Omental fat pad (tissue), 4 donors: Measurements from ENCODE around the gene PYGO1. TPM values are rescaled to one million over a fixed set of nuclear protein-coding genes. Genes with fewer than 3 reads are reported as not detected.

Source experiments
- ATAC-seq: fragments of 150-250 bp; one replicate; pipeline ENCODE4 v1.9.1; 2016; ENCODE audit warnings: mild to moderate bottlenecking, moderate library complexity; ENCODE audit not compliant: low FRiP score
- DNase-seq: peaks from one replicate; pipeline ENCODE4 v3.0.0-alpha.2; 2019; ENCODE audit warnings: low spot score
- total RNA-seq, 4 donors: library from RNA; depleted of rRNA; stranded (reverse); fragments of >200 nt; gene quantifications; one replicate each; pipeline ENCODE4 v1.1.0, GENCODE V29; 2016
- TF ChIP-seq, protein P1 (sequence below), 3 donors: fragments of 450-650 bp; IDR thresholded peaks; one replicate each; pipeline ENCODE4 v1.5.1; 2016 to 2017; ENCODE audit warnings: antibody characterized with exemption in 3 of 3, mild to moderate bottlenecking in 3 of 3, moderate library complexity in 2 of 3

Gene PYGO1
- total RNA-seq, 4 donors from 2014 or later: 4.7 to 8.6 (median 6.9) TPM

DNA sequence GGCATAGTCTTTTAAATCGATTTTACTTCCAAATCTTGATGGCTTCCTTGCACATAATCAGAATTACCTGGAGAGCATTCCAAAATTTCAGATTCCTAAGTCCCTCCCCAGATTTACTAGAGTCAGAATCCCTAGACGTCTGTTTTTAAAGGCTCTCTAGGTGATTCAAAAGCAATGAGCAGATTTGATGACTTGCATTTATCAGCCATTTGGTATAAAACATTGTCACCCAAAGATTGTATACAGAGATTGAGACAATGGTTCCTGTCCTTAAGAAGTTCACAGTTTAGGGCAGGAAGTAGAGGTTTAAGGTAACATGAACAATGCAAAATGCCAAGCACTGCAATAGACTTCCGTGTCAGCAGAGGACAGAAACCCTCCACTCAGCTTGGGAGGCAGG lies 2.6 kb upstream of the PYGO1 start:
- TF ChIP-seq, protein P1, sequence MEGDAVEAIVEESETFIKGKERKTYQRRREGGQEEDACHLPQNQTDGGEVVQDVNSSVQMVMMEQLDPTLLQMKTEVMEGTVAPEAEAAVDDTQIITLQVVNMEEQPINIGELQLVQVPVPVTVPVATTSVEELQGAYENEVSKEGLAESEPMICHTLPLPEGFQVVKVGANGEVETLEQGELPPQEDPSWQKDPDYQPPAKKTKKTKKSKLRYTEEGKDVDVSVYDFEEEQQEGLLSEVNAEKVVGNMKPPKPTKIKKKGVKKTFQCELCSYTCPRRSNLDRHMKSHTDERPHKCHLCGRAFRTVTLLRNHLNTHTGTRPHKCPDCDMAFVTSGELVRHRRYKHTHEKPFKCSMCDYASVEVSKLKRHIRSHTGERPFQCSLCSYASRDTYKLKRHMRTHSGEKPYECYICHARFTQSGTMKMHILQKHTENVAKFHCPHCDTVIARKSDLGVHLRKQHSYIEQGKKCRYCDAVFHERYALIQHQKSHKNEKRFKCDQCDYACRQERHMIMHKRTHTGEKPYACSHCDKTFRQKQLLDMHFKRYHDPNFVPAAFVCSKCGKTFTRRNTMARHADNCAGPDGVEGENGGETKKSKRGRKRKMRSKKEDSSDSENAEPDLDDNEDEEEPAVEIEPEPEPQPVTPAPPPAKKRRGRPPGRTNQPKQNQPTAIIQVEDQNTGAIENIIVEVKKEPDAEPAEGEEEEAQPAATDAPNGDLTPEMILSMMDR (IDR thresholded peaks at IDR 0.05): no peak
- DNase-seq (no peak), ATAC-seq (no peak)

DNA sequence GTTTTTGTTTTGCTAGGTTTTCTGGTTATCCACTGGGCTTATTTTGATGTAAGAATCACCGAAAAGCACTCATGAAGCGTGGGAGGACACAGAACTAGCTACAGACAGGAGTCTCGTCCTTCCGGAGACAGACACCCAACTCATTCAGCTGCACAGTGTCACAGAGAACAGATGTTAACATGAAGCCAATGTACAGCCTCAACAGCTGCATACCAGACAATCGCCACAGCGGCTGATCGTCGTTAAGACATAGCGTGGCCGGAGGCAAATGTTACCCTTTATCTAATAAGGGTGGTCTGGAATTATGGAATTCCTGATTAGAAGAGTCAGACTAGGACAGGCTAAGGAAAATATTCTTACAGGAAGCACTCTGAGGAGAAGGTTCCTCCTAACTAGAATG lies 1.1 kb upstream of the PYGO1 start:
- TF ChIP-seq, protein P1 (IDR thresholded peaks at IDR 0.05): no peak
- ATAC-seq (no peak), DNase-seq (no peak)

DNA sequence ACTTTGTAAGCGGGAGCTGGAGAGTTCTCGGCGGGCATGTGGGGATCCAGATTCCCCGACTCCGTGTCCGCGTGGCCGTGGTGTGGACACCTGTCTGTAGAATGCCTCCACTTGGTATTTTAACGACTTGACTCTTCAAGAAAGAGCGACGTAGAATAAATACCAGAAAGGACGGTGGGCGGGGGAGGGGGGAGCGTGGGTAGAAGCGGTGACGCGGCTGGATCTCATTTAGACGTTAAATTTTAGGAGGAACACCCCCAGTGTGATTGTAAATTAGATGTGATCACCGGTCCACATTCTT lies 620 bp upstream of the PYGO1 start:
- no peak for ATAC-seq
- no peak for DNase-seq

DNA sequence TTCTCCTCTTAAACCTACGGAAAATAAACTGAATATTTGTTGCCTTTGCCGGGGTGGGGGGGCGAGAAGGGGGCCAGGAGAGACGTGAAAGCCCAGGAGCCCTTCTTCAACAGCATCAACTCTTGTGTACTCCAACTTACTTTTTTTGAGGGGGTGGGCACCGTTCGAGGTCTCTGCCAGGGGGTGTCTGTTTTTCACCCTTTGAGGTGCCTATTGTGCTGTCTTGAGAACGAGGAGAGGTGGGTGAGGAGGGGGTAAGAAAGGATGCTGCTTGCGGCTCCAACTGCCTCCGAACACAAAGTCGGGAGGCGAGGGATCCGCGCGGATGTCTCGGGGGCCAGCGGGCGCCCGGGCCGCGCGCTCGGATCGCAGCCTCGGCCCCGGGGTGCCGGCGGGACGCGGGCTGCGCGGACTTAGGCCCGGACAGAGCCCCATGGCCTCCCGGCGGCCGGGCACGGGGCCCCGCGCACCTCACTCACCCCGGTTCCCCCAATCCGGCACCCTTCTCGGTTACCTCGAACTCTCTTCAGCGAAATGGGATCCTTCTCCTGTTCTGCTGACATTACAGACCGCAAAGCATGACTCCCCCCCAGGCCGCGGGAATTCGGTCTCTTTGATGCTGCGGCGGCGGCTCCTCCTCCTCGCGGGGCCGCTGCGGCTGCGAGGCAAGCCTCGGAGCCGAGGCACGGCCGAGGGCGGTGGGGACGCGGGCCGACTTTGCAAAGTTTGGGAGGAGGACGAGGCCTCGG lies 650 bp downstream of the PYGO1 start:
- DNase-seq (no peak), ATAC-seq (peak; percentile 38)
- TF ChIP-seq, protein P1 (IDR thresholded peaks at IDR 0.05): no peak

More for the DNA sequence above, 620 bp upstream of the PYGO1 start:
- TF ChIP-seq, protein P1 (IDR thresholded peaks at IDR 0.05): no peak

DNA sequence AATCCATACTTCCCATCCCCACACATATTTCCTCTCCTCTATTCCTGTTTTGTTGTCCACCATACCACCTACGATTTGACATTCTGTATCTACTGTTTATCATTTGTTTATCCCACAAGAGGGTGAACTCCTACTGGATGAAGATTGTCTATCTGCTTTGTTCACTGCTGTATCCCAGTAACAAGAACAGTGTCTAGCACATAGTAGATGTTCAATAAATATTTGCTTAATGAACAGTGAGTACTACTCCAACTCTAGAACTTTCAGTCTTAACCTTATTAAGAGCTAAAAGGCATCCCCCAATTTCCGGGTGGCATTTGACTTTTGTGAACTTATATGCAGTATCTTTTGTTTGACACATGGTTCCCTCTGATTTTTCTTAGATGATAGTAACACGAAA lies 1.3 kb downstream of the PYGO1 start:
- no peak for ATAC-seq
- TF ChIP-seq, protein P1 (IDR thresholded peaks at IDR 0.05): no peak
- no peak for DNase-seq

DNA sequence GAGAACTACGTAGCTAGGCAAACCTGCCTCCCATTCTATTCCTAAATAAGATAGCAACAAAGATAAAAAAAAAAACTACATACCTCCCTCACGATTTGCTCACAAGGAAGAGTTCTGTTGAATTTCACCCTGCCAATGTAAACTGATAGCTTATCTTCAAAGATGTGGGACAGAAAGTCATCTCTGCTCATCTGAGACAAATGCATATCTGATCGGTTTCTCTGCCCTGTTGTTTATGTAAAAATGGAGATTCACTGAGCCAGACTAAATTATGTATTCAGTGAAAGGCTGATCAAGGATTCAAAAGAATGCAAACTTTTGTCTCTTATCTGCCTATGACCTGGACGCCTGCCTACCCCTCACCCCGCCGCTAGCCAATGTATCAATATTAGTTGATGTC lies 11.2 kb downstream of the PYGO1 start:
- DNase-seq (no peak), ATAC-seq (no peak)
- TF ChIP-seq, protein P1 (IDR thresholded peaks at IDR 0.05): no peak

DNA sequence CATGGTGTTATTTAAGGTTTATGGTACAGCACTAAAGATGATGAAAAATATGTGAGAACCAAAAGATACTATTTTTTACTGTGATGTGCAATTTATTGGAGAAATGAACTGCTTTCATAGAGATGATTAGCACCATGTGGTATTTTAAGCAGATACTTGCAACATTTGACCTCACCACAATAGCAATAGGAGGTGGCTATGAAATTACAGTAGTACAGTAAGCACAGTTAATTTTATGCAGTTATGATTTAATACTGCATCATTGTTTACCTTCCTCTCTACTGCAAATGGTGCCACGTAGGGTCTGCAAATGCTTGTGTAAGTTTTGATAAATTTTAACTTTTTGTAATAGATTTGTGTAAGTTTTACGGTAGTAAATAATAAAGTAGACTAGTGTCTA lies 14.0 kb downstream of the PYGO1 start:
- ATAC-seq: no peak
- TF ChIP-seq, protein P1 (IDR thresholded peaks at IDR 0.05): no peak
- DNase-seq: no peak
